Measurements from ENCODE around the gene KRTAP5-1.
"Not testable (repeated sequence)": the region's sequence is repeated elsewhere in the genome, so short reads cannot be mapped to it uniquely, and the experiment has no call there.

- TF ChIP-seq SMC3 (IDR thresholded peaks at IDR 0.05; ENCODE audit: low read depth, low read length); POLR2AphosphoS5 (IDR thresholded peaks at IDR 0.05; ENCODE audit: low read depth, low read length); TCF12 (IDR thresholded peaks at IDR 0.05); MXI1 (IDR thresholded peaks at IDR 0.05; ENCODE audit: low read depth, low read length); SIN3A (IDR thresholded peaks at IDR 0.05; ENCODE audit: borderline replicate concordance, low read depth, low read length); RAD21 (IDR thresholded peaks at IDR 0.05; ENCODE audit: low read length); EP300 (IDR thresholded peaks at IDR 0.05; ENCODE audit: borderline replicate concordance in 1 of 2, low read depth in 1 of 2, low read length in 1 of 2): not testable (repeated sequence)
- TF ChIP-seq, protein P1, sequence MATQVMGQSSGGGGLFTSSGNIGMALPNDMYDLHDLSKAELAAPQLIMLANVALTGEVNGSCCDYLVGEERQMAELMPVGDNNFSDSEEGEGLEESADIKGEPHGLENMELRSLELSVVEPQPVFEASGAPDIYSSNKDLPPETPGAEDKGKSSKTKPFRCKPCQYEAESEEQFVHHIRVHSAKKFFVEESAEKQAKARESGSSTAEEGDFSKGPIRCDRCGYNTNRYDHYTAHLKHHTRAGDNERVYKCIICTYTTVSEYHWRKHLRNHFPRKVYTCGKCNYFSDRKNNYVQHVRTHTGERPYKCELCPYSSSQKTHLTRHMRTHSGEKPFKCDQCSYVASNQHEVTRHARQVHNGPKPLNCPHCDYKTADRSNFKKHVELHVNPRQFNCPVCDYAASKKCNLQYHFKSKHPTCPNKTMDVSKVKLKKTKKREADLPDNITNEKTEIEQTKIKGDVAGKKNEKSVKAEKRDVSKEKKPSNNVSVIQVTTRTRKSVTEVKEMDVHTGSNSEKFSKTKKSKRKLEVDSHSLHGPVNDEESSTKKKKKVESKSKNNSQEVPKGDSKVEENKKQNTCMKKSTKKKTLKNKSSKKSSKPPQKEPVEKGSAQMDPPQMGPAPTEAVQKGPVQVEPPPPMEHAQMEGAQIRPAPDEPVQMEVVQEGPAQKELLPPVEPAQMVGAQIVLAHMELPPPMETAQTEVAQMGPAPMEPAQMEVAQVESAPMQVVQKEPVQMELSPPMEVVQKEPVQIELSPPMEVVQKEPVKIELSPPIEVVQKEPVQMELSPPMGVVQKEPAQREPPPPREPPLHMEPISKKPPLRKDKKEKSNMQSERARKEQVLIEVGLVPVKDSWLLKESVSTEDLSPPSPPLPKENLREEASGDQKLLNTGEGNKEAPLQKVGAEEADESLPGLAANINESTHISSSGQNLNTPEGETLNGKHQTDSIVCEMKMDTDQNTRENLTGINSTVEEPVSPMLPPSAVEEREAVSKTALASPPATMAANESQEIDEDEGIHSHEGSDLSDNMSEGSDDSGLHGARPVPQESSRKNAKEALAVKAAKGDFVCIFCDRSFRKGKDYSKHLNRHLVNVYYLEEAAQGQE (IDR thresholded peaks at IDR 0.05; ENCODE audit: low read depth, low read length), result not testable (repeated sequence)
- TF ChIP-seq, protein P2, sequence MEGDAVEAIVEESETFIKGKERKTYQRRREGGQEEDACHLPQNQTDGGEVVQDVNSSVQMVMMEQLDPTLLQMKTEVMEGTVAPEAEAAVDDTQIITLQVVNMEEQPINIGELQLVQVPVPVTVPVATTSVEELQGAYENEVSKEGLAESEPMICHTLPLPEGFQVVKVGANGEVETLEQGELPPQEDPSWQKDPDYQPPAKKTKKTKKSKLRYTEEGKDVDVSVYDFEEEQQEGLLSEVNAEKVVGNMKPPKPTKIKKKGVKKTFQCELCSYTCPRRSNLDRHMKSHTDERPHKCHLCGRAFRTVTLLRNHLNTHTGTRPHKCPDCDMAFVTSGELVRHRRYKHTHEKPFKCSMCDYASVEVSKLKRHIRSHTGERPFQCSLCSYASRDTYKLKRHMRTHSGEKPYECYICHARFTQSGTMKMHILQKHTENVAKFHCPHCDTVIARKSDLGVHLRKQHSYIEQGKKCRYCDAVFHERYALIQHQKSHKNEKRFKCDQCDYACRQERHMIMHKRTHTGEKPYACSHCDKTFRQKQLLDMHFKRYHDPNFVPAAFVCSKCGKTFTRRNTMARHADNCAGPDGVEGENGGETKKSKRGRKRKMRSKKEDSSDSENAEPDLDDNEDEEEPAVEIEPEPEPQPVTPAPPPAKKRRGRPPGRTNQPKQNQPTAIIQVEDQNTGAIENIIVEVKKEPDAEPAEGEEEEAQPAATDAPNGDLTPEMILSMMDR (IDR thresholded peaks at IDR 0.05), result not testable (repeated sequence)
- TF ChIP-seq, protein P3, sequence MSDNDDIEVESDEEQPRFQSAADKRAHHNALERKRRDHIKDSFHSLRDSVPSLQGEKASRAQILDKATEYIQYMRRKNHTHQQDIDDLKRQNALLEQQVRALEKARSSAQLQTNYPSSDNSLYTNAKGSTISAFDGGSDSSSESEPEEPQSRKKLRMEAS (IDR thresholded peaks at IDR 0.05; ENCODE audit: low read depth), result not testable (repeated sequence)
- TF ChIP-seq, protein P4, sequence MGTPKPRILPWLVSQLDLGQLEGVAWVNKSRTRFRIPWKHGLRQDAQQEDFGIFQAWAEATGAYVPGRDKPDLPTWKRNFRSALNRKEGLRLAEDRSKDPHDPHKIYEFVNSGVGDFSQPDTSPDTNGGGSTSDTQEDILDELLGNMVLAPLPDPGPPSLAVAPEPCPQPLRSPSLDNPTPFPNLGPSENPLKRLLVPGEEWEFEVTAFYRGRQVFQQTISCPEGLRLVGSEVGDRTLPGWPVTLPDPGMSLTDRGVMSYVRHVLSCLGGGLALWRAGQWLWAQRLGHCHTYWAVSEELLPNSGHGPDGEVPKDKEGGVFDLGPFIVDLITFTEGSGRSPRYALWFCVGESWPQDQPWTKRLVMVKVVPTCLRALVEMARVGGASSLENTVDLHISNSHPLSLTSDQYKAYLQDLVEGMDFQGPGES (IDR thresholded peaks at IDR 0.05; ENCODE audit: low read depth, low read length), result not testable (repeated sequence)
- TF ChIP-seq, protein P5, sequence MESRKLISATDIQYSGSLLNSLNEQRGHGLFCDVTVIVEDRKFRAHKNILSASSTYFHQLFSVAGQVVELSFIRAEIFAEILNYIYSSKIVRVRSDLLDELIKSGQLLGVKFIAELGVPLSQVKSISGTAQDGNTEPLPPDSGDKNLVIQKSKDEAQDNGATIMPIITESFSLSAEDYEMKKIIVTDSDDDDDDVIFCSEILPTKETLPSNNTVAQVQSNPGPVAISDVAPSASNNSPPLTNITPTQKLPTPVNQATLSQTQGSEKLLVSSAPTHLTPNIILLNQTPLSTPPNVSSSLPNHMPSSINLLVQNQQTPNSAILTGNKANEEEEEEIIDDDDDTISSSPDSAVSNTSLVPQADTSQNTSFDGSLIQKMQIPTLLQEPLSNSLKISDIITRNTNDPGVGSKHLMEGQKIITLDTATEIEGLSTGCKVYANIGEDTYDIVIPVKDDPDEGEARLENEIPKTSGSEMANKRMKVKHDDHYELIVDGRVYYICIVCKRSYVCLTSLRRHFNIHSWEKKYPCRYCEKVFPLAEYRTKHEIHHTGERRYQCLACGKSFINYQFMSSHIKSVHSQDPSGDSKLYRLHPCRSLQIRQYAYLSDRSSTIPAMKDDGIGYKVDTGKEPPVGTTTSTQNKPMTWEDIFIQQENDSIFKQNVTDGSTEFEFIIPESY (IDR thresholded peaks at IDR 0.05; ENCODE audit: borderline replicate concordance, low read depth), result not testable (repeated sequence)
Measured at GRCh38 chr11:1601663-1602062, 16.6 kb upstream of the KRTAP5-1 start.

All from SK-N-SH (cell line).